ENCODE measurements around the gene FRMD8. TPM values are rescaled to one million over a fixed set of nuclear protein-coding genes. Genes with fewer than 3 reads are reported as not detected.

Gene FRMD8
- total and polyA plus RNA-seq, 2 donors (not counting 3 experiments of a cell fraction or from before 2014, with no cell fraction given), result 36.4 to 53.9 TPM

GRCh38 chr11:65414776-65415498, 28.5 kb downstream of the FRMD8 start:
- no peaks in the 10 kb centered on the region for H3K9me3 ChIP-seq (replicated peaks; ENCODE audit: control insufficient read depth, insufficient read depth, low read length)
- DNase-seq (ENCODE audit: low read depth, low spot score) (no peak), FAIRE-seq (no peak)
- no peaks in the 10 kb centered on the region for H3K9me1 ChIP-seq (replicated peaks; ENCODE audit: control insufficient read depth, extremely low read depth, insufficient read depth, low read length)
- POLR2A ChIA-PET, result interaction anchor here (2.7 to 3.1 kb wide), 2 partner anchors 10 to 84 kb away, joined by 19 read pairs; partner anchors contain the start of gene MALAT1
- BruUV-seq (replicated peaks), result no TSS peak
- no peaks in the 10 kb centered on the region for H4K20me1 ChIP-seq (replicated peaks; ENCODE audit: control insufficient read depth, extremely low read depth, insufficient read depth, low read length)
- H2AFZ ChIP-seq (ENCODE audit: low read depth, low read length), result no peak overlapping the region
- H3K27me3 ChIP-seq (ENCODE audit: control insufficient read depth in 2 of 2, insufficient read depth in 2 of 2, low read length in 2 of 2), result no peaks in the 10 kb centered on the region
- peaks cover 37% of the 10 kb centered on the region for H3K4me1 ChIP-seq (ENCODE audit: control insufficient read depth, extremely low read depth, insufficient read depth, low read length)
- H3K4me3 ChIP-seq (replicated peaks in 1 of 3; ENCODE audit: insufficient read depth in 1 of 3, low read depth in 1 of 3, low read length in 3 of 3), result no peak overlapping the region
- no peak overlapping the region for H3K4me2 ChIP-seq (ENCODE audit: insufficient read depth, low read length)
- H3K9ac ChIP-seq (replicated peaks; ENCODE audit: extremely low read depth, insufficient read depth, low read length), result no peak overlapping the region
- intact Hi-C loops (cut with micrococcal nuclease), result loop anchor here (10.0 kb wide), 1 partner anchor 50 kb away; no protein-coding TSS in a partner anchor
- dilution Hi-C loops (cut with MboI; ENCODE audit: extremely low pct_ligation_motif_present, low sequenced_read_pairs), result no loop called here
- peaks cover 19% of the 10 kb centered on the region for H3K79me2 ChIP-seq (ENCODE audit: control insufficient read depth, insufficient read depth, low read length)
- CTCF ChIA-PET, result interaction anchor here (0.7 to 4.8 kb wide), 15 partner anchors 8 to 93 kb away, joined by 3 to 105 read pairs (median 5); partner anchors contain the start of gene SLC25A45
- no peak overlapping the region for H3K27ac ChIP-seq (ENCODE audit: insufficient read depth, low read depth, low read length)
- peaks cover 6 to 22% of the 10 kb centered on the region in 2 experiments for H3K36me3 ChIP-seq (ENCODE audit: control insufficient read depth in 2 of 2, extremely low read depth in 1 of 2, insufficient read depth in 2 of 2, low read length in 2 of 2)
- TF ChIP-seq GATA2 (IDR thresholded peaks at IDR 0.05; ENCODE audit: insufficient read depth, insufficient read length, low read depth, low read length), result no peak

GRCh38 chr11:65415499-65416340, 29.3 kb downstream of the FRMD8 start:
- CTCF ChIA-PET, result interaction anchor here (0.6 to 4.8 kb wide), 31 partner anchors 9 to 141 kb away, joined by 3 to 105 read pairs (median 5); partner anchors contain the start of gene SLC25A45
- Histone ChIP-seq H3K4me2 (ENCODE audit: insufficient read depth, low read length) (peak overlapping the region; percentile 35), H3K27ac (ENCODE audit: insufficient read depth, low read depth, low read length) (no peak overlapping the region), H2AFZ (ENCODE audit: low read depth, low read length) (peak overlapping the region; percentile 22), H3K9me1 (replicated peaks; ENCODE audit: control insufficient read depth, extremely low read depth, insufficient read depth, low read length) (no peaks in the 10 kb centered on the region), H3K4me3 (replicated peaks in 1 of 3; ENCODE audit: insufficient read depth in 1 of 3, low read depth in 1 of 3, low read length in 3 of 3) (no peak overlapping the region), H3K9ac (replicated peaks; ENCODE audit: extremely low read depth, insufficient read depth, low read length) (no peak overlapping the region), H3K4me1 (ENCODE audit: control insufficient read depth, extremely low read depth, insufficient read depth, low read length) (peaks cover 45% of the 10 kb centered on the region), H3K36me3 (ENCODE audit: control insufficient read depth in 2 of 2, extremely low read depth in 1 of 2, insufficient read depth in 2 of 2, low read length in 2 of 2) (peaks cover 6 to 21% of the 10 kb centered on the region in 2 experiments), H3K9me3 (replicated peaks; ENCODE audit: control insufficient read depth, insufficient read depth, low read length) (no peaks in the 10 kb centered on the region), H3K79me2 (ENCODE audit: control insufficient read depth, insufficient read depth, low read length) (peaks cover 22% of the 10 kb centered on the region), H3K27me3 (ENCODE audit: control insufficient read depth in 2 of 2, insufficient read depth in 2 of 2, low read length in 2 of 2) (no peaks in the 10 kb centered on the region), H4K20me1 (replicated peaks; ENCODE audit: control insufficient read depth, extremely low read depth, insufficient read depth, low read length) (no peaks in the 10 kb centered on the region)
- DNase-seq (ENCODE audit: low read depth, low spot score) (no peak), FAIRE-seq (no peak)
- dilution Hi-C loops (cut with MboI; ENCODE audit: extremely low pct_ligation_motif_present, low sequenced_read_pairs), result no loop called here
- TF ChIP-seq MAX (IDR thresholded peaks at IDR 0.05; ENCODE audit: insufficient read depth, insufficient read length) (no peak), JUN (IDR thresholded peaks at IDR 0.05; ENCODE audit: borderline replicate concordance, insufficient read depth, insufficient read length, low read depth) (no peak), GATA2 (IDR thresholded peaks at IDR 0.05; ENCODE audit: insufficient read depth, insufficient read length, low read depth, low read length) (no peak), POLR2AphosphoS5 (IDR thresholded peaks at IDR 0.05; ENCODE audit: insufficient read depth, low read depth, low read length) (peak; percentile 42), MYC (IDR thresholded peaks at IDR 0.05; ENCODE audit: low read depth, low read length) (no peak)
- POLR2A ChIA-PET, result interaction anchor here (0.6 to 10.0 kb wide), 4 partner anchors 9 to 91 kb away, joined by 3 to 127 read pairs (median 19); partner anchors contain the start of gene MALAT1
- BruUV-seq (replicated peaks), result no TSS peak
- intact Hi-C loops (cut with micrococcal nuclease), result loop anchor here (1.0 to 10.0 kb wide), 3 partner anchors 15 to 95 kb away; no protein-coding TSS in a partner anchor
